Glomerular visceral epithelial cell (primary cell): ENCODE measurements around the gene MKNK2.
"Not testable (repeated sequence)": the region's sequence is repeated elsewhere in the genome, so short reads cannot be mapped to it uniquely, and the experiment has no call there.

ENCODE experiments used
- DNase-seq: peaks from one replicate; pipeline ENCODE4 v3.0.0-alpha.2; 2016; ENCODE audit errors: extremely low spot score

The MKNK2 gene

GRCh38 chr19:2044709-2045500, 6.1 kb downstream of the MKNK2 start:
- no peak for DNase-seq

- DNase-seq = no peak
Observed at GRCh38 chr19:2043961-2044708, 6.9 kb downstream of the MKNK2 start.

- DNase-seq = no peak
Observed at GRCh38 chr19:2043251-2043641, 7.8 kb downstream of the MKNK2 start.

- DNase-seq = no peak
Observed at GRCh38 chr19:2042485-2043250, 8.4 kb downstream of the MKNK2 start.

GRCh38 chr19:2041683-2042484, 9.2 kb downstream of the MKNK2 start:
- peak; percentile 94 for DNase-seq

GRCh38 chr19:2041433-2041682, 9.7 kb downstream of the MKNK2 start:
- DNase-seq = no peak

- DNase-seq = no peak
Observed at GRCh38 chr19:2040647-2041432, 10.2 kb downstream of the MKNK2 start.

- no peak for DNase-seq
Observed at GRCh38 chr19:2039959-2040646, 10.9 kb downstream of the MKNK2 start.

- DNase-seq = no peak
Observed at GRCh38 chr19:2039089-2039958, 11.7 kb downstream of the MKNK2 start.

- no peak for DNase-seq
Observed at GRCh38 chr19:2038284-2039088, 12.6 kb downstream of the MKNK2 start.

GRCh38 chr19:2037651-2038255, 13.3 kb downstream of the MKNK2 start:
- no peak for DNase-seq

- DNase-seq = no peak
Observed at GRCh38 chr19:2036424-2036823, 14.6 kb downstream of the MKNK2 start.

- DNase-seq = no peak
Observed at GRCh38 chr19:2035590-2035991, 15.5 kb downstream of the MKNK2 start.

- DNase-seq = no peak
Observed at GRCh38 chr19:2034729-2035589, 16.1 kb downstream of the MKNK2 start.

- not testable (repeated sequence) for DNase-seq
Observed at GRCh38 chr19:2034253-2034652, 16.8 kb downstream of the MKNK2 start.

- no peak for DNase-seq
Observed at GRCh38 chr19:2033825-2034159, 17.3 kb downstream of the MKNK2 start.

- DNase-seq = no peak
Observed at GRCh38 chr19:2033115-2033824, 17.8 kb downstream of the MKNK2 start.
